Measurements from ENCODE around the gene RIMBP2. TPM values are rescaled to one million over a fixed set of nuclear protein-coding genes. Genes with fewer than 3 reads are reported as not detected.

Gene RIMBP2
- total RNA-seq, 1 donor from 2014 or later, result 2.3 TPM

GRCh38 chr12:130529781-130530180 lies 186.3 kb downstream of the RIMBP2 start:
- ATAC-seq, result no peak

DNA sequence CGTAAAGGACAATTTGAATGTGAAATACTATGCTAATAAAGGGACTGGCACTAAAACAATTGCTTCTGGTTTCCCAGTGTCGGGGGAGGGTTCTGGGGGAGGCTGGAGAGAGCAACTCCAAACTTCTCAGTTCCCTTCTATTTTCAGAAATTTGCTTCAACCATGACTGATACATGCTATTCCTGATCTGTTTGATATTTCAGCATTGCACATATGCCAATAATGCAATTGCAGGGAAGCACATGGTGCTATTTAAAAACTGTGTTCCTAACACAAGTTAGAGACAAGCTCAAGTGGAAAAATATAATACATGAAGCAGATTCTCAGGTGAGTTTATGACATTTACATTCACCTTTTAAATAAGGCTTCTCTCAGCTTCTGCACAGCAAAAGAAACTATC lies 188.9 kb downstream of the RIMBP2 start:
- no peak for ATAC-seq

DNA sequence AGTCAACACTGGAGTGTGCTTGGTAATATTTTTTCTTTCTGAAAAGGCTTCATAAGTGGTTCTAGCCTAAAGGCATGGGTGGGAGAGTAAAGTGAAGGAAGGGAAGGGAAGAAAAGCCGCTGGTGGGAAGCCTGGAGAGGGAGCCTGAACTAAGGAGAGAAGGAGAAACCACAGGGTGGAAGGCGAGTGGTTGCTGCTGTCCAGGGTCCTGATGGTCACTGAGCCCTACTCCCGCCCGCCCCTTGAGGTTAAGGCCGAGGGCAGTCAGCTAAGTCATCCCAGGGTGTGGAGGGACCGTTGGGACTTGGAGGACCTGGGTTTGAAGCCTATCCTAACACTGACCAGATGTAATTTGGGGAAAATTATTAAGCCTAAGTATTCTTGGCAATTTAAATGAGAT lies 189.3 kb downstream of the RIMBP2 start:
- ATAC-seq, result no peak

DNA sequence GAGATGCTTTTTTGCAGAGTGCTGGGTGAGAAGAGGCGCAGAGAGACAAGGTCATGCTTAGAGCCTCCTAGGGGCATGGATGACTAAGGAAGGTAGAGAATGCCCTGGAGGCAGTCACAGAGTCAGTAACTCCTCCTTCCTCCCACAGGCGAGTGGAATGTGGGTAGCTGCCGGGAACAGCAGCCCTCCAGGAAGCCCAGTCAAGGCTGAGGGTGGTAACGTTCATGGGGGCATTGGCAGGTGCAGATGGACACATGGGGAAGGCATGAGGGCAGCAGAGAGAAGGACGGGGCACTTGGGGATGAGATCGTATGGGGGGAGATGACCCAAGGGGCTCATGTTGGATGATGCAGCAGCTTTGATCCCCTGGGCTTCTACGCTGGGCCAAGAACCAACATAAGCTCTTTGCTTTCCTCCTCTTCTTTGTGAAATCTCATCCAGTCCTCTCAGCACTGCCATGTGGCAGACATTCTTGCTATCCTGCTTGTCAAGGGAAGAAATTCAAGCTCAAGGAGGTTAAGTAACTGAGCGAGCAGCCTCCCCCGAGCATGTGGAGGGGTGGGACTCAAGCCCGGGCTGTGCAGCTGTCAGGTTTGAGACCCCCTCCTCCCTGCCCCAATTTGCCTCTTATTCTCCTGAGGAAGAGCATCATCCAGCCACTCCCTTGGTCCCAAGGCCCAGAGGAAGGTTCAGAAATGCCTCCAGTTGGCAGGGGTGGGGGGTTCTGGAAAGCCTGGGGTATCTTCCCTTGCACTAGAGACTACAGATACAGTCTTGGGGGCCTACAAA lies 190.5 kb downstream of the RIMBP2 start:
- ATAC-seq, result no peak

- no peak for ATAC-seq
Measured at GRCh38 chr12:130524759-130525158, 191.3 kb downstream of the RIMBP2 start.

DNA sequence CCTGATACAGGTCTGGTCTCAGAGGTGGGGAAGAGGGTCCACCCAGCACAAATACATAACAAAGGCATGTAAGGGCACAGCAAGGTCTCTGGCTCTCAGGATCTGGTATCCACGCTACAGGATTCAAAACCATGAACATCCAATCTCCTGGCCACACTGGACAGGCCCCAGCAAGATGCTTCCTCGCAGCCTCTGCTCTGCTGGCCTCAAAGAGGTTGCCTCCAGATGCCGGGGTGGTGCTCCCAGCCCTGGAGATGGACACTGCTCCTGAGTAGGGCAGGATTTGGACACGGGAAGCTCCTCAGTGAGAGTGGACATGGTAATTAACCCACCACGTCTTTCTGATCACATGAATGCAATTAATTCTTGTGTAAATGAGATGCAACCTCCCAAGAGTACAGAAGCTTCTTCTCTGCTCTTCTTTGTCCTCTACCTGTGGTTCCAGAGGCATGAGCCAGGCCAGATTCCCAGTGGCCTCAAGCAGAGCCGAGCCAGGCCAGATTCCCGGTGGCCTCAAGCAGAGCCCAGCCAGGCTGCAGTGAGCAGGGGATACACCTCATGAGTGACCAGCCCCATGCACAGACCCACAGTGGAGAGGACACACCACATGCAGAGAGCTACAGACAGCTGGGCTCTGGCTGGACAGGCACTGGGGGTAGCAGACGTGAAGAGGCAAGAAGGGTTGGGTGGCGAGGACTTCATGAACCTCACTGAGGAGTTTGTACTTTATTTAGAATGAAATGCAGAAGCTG lies 192.1 kb downstream of the RIMBP2 start:
- ATAC-seq, result no peak

DNA sequence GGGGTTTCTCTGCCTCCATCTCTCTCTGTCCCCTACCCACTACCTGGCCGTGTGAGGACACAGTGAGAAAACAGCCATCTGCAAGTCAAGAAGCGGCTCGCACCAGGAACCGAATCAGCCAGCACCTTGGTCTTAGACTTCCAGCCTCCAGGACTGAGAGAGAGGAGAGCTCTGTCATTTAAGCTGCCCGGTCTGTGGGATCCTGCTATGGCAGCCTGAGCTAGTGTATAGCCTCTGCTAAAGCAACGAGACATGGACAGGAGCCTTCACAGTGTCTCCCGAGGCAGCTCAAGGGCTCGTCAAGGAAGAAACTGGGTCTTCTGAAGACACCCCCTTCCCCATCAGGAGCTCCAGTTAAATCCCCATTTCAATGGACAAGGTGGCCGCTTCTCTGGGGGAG lies 192.9 kb downstream of the RIMBP2 start:
- ATAC-seq, result no peak

GRCh38 chr12:130522244-130522834 lies 193.8 kb downstream of the RIMBP2 start:
- ATAC-seq, result no peak

DNA sequence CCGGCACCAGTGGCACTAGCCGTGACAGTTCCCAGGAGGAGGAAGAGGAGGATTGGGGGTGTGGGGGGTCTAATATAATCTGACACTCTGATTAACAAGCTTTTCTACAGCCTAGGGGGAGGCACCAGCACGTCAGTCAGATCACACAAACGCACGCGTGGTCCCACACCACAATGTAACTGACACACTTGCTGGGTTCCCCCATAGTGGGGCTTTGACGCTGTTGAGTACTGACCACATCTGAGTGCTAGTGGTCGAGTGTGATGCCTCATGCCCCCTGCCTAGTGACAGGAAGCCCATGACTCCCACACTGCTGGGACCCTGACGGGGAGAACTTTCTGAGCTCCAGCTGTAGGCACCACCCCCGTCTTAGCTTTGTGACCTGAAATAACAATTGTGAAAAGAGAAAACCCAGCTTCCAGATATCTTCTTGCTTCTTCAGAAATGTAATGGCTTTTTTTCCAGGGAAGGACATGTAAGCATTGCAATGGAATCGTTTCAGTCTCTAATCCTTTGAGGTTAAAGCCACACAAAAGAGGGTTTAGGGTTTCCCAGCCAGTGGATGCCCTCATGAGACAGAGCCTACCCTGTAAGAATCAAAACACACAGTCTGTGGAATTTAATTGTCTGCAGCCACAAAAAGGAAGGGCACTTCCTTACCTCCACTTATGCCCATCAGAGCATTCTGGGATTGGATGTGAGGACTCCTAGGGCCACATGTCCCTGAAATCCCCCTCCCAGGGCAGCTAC lies 194.5 kb downstream of the RIMBP2 start:
- no peak for ATAC-seq

DNA sequence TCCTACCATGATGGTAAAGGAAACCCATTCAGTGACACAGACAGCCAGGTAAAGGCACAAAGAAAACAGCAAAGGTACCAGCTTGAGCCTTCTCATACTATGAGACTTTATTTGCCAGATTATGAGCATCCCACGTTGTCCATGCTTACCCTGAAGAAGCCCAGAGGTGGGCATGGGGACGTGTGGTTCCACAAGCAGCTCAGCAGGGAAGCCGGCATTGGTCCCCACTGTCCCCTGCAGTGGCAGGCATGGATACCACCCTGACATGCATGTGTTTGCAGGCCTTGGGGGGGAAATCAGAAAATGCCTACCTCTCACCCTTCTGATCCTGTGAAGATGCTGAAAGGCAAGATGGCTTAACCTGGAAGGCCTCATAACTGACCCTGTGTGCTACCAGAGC lies 195.3 kb downstream of the RIMBP2 start:
- ATAC-seq, result no peak

DNA sequence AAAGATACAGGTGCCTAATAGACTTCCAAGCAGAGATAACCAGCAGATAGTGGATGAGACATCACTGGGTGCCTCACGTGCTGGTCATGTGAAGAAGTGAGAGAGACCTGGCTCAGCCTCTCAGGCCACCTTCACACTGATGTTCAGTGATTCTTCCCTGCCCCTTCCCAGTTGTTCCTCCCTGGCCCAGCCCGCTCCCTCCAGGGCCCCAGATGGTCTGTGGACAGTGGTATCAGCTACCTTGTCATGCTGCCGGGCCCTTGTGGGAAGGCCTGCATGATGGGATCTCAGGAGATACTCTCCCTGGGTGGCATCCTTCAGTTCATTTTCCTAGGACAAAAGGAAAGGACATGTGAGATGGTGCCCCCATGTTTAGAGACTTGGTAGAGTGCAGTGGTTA lies 198.5 kb downstream of the RIMBP2 start:
- ATAC-seq, result no peak

- ATAC-seq, result no peak
Measured at GRCh38 chr12:130514149-130514551, 201.9 kb downstream of the RIMBP2 start.

GRCh38 chr12:130513556-130513955 lies 202.5 kb downstream of the RIMBP2 start:
- no peak for ATAC-seq

- ATAC-seq, result no peak
Measured at GRCh38 chr12:130511285-130511684, 204.8 kb downstream of the RIMBP2 start.

- no peak for ATAC-seq
Measured at GRCh38 chr12:130509454-130509853, 206.6 kb downstream of the RIMBP2 start.

DNA sequence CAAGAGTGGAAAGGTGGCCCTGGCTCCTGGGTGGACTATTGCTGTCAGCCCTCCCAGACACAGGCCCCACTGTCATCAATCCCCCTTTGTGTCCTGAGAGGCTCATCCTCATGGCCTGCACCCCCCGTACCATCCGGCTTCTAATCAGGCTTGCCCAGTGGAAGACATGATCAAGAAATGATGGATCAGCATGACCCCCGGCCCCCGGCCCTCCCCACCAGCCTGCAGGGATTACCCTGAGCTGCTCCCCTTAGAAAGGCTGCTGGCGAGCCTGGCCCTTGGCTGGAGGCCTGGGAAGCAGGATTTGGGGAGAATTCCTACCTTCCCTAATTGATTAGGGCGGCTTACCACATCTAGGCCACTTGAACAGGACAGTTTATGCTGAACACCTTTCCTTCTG lies 207.3 kb downstream of the RIMBP2 start:
- no peak for ATAC-seq

DNA sequence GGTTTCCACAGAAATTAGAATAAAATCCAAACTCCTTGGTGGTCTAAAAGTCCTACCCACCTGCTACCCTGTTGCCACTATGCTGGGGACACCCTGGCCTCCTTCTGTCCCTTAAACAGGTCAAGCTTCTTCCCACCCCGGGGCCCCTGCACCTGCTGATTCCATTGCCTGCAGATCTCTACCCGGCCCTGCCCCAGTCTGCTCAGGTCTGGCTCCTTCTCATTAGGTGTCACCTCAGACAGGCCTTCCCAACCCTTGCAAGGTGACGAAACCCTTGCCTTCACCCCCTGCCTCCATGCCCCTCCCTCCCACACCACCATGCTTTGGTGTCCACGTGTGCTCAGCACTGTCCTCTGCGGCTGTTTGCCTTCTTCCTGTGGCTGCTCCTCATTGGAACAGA lies 207.8 kb downstream of the RIMBP2 start:
- ATAC-seq, result no peak

GRCh38 chr12:130506844-130507243 lies 209.3 kb downstream of the RIMBP2 start:
- ATAC-seq, result no peak

DNA sequence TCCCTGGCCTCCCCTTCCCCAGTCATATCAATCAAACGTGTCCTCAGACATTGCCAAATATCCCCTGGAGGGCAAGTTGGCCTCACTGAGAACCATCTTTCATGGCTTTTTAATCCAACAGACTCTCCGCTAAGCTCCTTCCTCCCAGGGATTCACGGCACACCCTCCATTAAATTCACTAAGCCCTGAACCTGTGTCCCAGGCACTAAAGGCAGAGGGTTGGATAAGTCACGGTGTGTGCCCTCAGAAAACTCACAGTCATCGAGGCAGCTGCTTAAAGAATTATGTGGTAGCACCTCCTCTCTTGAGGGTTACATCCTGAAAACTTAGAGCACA lies 211.3 kb downstream of the RIMBP2 start:
- ATAC-seq, result no peak

GRCh38 chr12:130504110-130504839 lies 211.8 kb downstream of the RIMBP2 start:
- no peak for ATAC-seq

DNA sequence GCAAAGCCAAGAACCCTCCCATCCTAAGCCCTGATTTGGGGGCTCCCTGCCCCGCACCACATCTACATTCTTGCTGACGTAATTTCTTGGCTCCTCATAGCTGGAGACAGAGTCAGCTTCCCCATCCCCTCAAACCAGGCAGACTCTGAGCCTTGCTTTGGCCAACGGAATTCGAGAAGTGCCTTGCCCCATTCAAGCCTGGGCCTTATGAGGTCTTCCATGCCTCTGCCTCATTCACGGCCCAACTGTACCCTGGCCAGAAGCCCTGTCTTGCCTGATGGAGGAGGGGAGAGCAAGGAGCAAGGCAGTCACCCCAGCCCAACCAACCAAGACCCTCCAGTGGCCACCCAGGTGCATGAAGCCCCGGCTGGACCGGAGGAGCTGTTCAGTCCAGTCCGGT lies 214.3 kb downstream of the RIMBP2 start:
- no peak for ATAC-seq

GRCh38 chr12:130500835-130501330 lies 215.2 kb downstream of the RIMBP2 start:
- ATAC-seq, result no peak

All from esophagus mucosa (tissue), 1 donor.